Cerebellar cortex (tissue), 1 donor: ENCODE data around the gene BPIFB6.

ENCODE experiments used
- DNase-seq: peaks from one replicate; pipeline ENCODE4 v3.0.0-alpha.2; 2015; ENCODE audit warnings: low spot score

BPIFB6 gene

GRCh38 chr20:33092361-33092760 is 60.9 kb downstream of the BPIFB6 start:
- no peak for DNase-seq

DNA sequence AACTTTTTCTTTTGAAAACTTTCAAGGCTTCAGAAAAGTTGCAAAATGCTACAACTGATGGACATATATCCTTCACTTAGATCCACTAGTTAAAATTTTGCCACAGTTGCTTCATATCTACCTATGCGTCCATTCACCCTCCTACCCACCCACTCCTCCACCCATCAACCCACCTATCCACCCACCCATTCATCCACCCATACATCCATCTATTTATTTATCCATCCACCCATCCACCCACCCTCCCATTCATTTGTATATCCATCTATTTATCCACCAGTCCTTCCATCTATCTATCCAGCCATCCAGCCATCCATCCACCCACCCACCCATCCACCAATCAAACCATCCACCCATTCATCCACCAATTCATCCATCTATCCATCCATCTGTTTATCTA is 61.6 kb downstream of the BPIFB6 start:
- no peak for DNase-seq

- DNase-seq: no peak
These were observed 62.1 kb downstream of the BPIFB6 start for GRCh38 chr20:33093582-33093981.
